HG02870 (cell line): ENCODE measurements around the gene LYRM9.
"Not testable (repeated sequence)": the region's sequence is repeated elsewhere in the genome, so short reads cannot be mapped to it uniquely, and the experiment has no call there.

Source experiments
- ATAC-seq: cut with Tn5 transposase; IDR thresholded peaks from one replicate; pipeline ENCODE4 v1.9.1; 2021; ENCODE audit warnings: mild to moderate bottlenecking, moderate library complexity; ENCODE audit not compliant: unreplicated experiment

The LYRM9 gene

GRCh38 chr17:27845264-27846041, 47.7 kb downstream of the LYRM9 start:
- ATAC-seq: no peak

- no peak for ATAC-seq
Measured at GRCh38 chr17:27840688-27841087, 52.5 kb downstream of the LYRM9 start.

DNA sequence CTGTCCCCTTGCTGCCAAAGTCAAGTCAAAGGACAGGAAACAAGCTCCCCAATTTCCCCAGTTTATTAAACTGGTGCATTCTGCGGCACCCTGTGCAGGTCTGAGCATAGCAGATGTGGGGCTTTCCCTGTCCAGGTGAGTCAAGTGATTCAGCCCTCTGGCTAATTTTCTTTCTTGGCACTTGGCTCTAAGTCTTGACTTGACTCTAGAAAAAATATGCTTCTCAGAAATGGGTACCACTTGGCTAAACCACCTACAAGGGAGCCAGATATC, 52.8 kb downstream of the LYRM9 start:
- ATAC-seq: not testable (repeated sequence)

- ATAC-seq: not testable (repeated sequence)
Measured at GRCh38 chr17:27839571-27840405, 53.4 kb downstream of the LYRM9 start.

DNA sequence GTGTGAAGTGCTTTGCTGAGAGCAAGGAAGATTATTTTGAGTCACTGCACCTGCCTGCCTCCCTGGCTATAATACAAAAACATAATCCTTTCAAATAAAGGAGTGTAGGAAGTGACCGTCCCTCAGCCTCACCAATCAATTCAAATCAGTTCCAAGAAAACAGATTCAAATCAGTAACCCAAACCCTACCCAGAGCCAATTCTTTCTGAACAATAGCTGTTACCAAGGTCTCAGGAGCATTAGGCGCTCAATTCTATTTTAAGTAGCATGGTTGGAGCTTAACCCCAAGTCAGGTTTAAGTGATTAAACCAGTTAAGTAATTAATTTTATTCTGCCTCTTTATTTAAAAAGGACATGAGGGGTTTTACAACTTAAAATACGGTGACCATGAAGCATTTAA, 54.6 kb downstream of the LYRM9 start:
- ATAC-seq: not testable (repeated sequence)

DNA sequence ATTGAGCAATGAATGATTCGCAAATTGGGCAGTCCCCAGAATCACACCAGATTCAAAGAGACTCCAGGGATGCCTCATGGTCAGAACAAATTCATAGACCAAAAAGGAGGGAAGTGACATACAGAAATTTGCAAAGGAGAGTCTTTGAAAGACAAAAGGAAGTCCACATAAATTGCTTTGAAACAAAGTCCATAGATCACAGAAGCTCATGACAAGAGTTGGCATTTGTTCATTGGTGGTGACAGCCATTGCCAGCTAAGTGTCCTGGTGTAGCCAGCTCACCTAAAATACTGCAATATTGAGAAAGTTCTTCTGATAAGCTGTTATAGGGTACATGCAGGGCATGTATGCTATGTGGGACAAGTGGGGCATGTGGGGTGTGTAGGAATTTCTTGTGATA, 55.4 kb downstream of the LYRM9 start:
- not testable (repeated sequence) for ATAC-seq

DNA sequence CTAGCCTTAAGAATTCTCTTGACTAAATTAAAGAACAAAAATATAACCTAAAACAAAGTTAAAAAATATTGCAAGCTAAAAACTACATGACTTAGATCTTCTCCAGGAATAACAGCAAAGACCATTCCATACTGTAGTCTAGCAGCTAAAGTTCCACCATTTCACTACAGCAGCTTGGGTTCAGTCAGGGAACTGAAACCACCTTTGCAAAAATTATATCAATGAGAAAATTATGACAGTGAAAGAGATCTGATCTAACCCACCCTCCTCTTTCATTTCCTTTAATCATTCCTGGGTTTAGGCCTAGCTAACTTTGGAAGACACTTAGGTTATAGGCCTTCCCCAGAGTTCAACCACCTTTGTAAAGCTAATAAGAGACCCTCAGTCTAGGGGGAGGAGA, 56.5 kb downstream of the LYRM9 start:
- ATAC-seq: no peak

DNA sequence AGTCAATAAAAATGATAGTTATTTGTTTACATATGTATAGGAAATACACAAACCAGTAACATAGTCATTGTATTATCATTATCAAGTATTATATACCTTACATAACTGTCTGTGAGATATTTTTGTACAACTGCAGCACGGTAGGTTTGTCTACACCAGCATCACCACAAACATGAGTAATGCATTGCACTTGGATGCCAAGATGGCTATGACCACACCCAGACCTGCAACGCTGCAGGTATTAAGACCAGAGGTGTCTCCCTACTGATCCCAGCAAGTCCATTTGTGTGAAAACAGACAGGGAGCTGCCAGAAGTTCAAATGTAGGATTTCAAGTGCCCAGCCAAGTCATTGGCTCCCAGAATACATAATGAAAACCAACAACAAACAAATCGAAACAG, 58.6 kb downstream of the LYRM9 start:
- no peak for ATAC-seq

- ATAC-seq: no peak
Measured at GRCh38 chr17:27832831-27833230, 60.3 kb downstream of the LYRM9 start.

DNA sequence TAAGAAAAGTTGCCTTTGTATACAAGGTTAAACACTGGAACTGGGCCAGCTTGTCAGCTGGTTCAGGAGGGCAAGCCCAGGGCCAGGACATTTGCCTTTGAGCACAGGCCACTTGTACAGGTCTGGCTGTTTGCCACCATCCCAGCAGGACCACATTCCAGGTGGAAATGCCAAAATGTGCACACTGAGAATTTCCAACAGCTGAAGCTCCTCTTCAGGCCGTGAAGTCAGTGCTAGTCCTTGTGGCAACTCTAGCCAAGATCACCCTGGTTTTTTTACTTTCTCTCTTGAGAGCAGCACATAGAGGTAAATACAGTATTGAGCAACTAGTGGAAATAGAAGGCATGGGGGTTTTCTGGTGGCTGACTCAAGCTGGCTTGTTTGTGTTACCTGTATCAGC, 63.3 kb downstream of the LYRM9 start:
- not testable (repeated sequence) for ATAC-seq

GRCh38 chr17:27829143-27829711, 63.9 kb downstream of the LYRM9 start:
- ATAC-seq: not testable (repeated sequence)
